K562 (cell line): ENCODE results near the gene LGALS8. TPM values are rescaled to one million over a fixed set of nuclear protein-coding genes. Genes with fewer than 3 reads are reported as not detected.

Experiments used
- CTBP1 ChIP-seq: fragments of 450-650 bp; IDR thresholded peaks from 2 replicates; pipeline ENCODE4 v1.6.1; 2016; ENCODE audit warnings: borderline replicate concordance
- FOXP4 ChIP-seq: sonication (generic); formaldehyde crosslinking; IDR thresholded peaks from 2 replicates; pipeline ENCODE4 v1.8.0; 2022; ENCODE audit warnings: mild to moderate bottlenecking, missing genetic modification reagents, borderline replicate concordance
- HDAC2 ChIP-seq: fragments of 450-650 bp; IDR thresholded peaks from 2 replicates; pipeline ENCODE4 v1.6.1; 2016; ENCODE audit warnings: mild to moderate bottlenecking
- HEY1 ChIP-seq: fragments of 250-450 bp; sonication (Bioruptor Pico); IDR thresholded peaks from 2 replicates; pipeline ENCODE4 v1.5.0; 2020; ENCODE audit warnings: mild to moderate bottlenecking, moderate library complexity, borderline replicate concordance
- IRF1 ChIP-seq: sonication (generic); formaldehyde crosslinking; IDR thresholded peaks from 2 replicates; pipeline ENCODE4 v1.8.0; 2022; ENCODE audit warnings: missing genetic modification reagents, mild to moderate bottlenecking, borderline replicate concordance
- LEF1 ChIP-seq: fragments of 450-650 bp; IDR thresholded peaks from 2 replicates; pipeline ENCODE4 v1.6.1; 2016; ENCODE audit warnings: mild to moderate bottlenecking
- NCOR1 ChIP-seq: fragments of 450-650 bp; IDR thresholded peaks from 2 replicates; pipeline ENCODE4 v1.6.1; 2016; ENCODE audit warnings: mild to moderate bottlenecking, moderate library complexity
- NEUROD1 ChIP-seq: fragments of 150-350 bp; IDR thresholded peaks from 2 replicates; pipeline ENCODE4 v1.6.1; 2014; ENCODE audit warnings: borderline replicate concordance, low read length, low read depth; ENCODE audit not compliant: partially characterized antibody
- NONO ChIP-seq, 2 experiments: fragments of 200-400 bp in 1 of 2; fragments of 450-650 bp in 1 of 2; formaldehyde crosslinking in 1 of 2; IDR thresholded peaks; 2 replicates each; pipeline ENCODE4 v1.6.1; 2017; ENCODE audit warnings: low read depth in 2 of 2, mild to moderate bottlenecking in 2 of 2, moderate library complexity in 2 of 2, low read length in 1 of 2
- PRDM10 ChIP-seq: fragments of 450-650 bp; IDR thresholded peaks from 2 replicates; pipeline ENCODE4 v1.6.1; 2018; ENCODE audit not compliant: partially characterized antibody
- STAT5A ChIP-seq: IDR thresholded peaks from 2 replicates; pipeline ENCODE4 v1.6.1; 2012; ENCODE audit warnings: low read length, inconsistent platforms, borderline replicate concordance
- TFAP4 ChIP-seq: sonication (generic); formaldehyde crosslinking; IDR thresholded peaks from 2 replicates; pipeline ENCODE4 v1.8.0; 2022; ENCODE audit warnings: missing genetic modification reagents, mild to moderate bottlenecking, moderate library complexity, borderline replicate concordance
- TOE1 ChIP-seq, 2 experiments: fragments of 450-650 bp in 1 of 2; sonication (generic) in 1 of 2; formaldehyde crosslinking in 1 of 2; IDR thresholded peaks; 2 replicates each; pipeline versions ENCODE4 v1.7.1 to v1.8.0; 2016 to 2022; ENCODE audit warnings: borderline replicate concordance in 2 of 2, mild to moderate bottlenecking in 2 of 2, antibody characterized with exemption in 1 of 2, inconsistent platforms in 1 of 2, low read depth in 1 of 2, missing genetic modification reagents in 1 of 2, moderate library complexity in 1 of 2
- ZNF197 ChIP-seq: fragments of 200-800 bp; sonication (Bioruptor generic); IDR thresholded peaks from 2 replicates; pipeline ENCODE4 v1.6.1; 2016; ENCODE audit warnings: low read depth, missing genetic modification characterization, missing compliant biosample characterization
- polyA plus RNA-seq, 8 experiments: library from polyadenylated mRNA; depleted of rRNA in 4 of 8; stranded (reverse) in 5 of 8; unstranded in 3 of 8; fragments of >200 nt; fragmentation: Nextera tagmentation in 2 of 8; fragmentation: Illumina TruSeq in 1 of 8; extraction: Ambion mirVana in 2 of 8; extraction: Trizol in 1 of 8; gene quantifications; 2 replicates each; pipeline versions ENCODE4 v1.2.1 to v1.2.3, GENCODE V29; 2011 to 2014; ENCODE audit warnings: inconsistent platforms in 1 of 8, missing spikeins in 1 of 8
- total RNA-seq, 7 experiments: library from RNA; depleted of rRNA in 6 of 7; stranded (reverse); fragments of >200 nt in 6 of 7; fragmentation: Illumina TruSeq in 2 of 7; extraction: Trizol in 2 of 7; gene quantifications; 2 replicates each; pipeline versions ENCODE4 v1.2.1 to v1.2.3, GENCODE V29; 2011 to 2021; ENCODE audit warnings: low replicate concordance in 1 of 7
- TF ChIP-seq, protein P1 (sequence below), 3 experiments: fragments of 200-800 bp in 1 of 3; fragments of 250-450 bp in 1 of 3; fragments of 450-650 bp in 1 of 3; sonication (Bioruptor Pico) in 1 of 3; sonication (Bioruptor generic) in 1 of 3; formaldehyde crosslinking in 1 of 3; IDR thresholded peaks; 2 replicates each; pipeline versions ENCODE4 v1.6.1 to v1.8.0; 2016 to 2022; ENCODE audit warnings: mild to moderate bottlenecking in 2 of 3, missing genetic modification characterization in 2 of 3, missing compliant biosample characterization in 1 of 3, moderate library complexity in 1 of 3

The LGALS8 gene
- total and polyA plus RNA-seq, 9 of the 15 experiments (the other 6 are each of a cell fraction or from before 2014, with no cell fraction given): 57.4 to 87.7 (median 70.3) TPM

DNA sequence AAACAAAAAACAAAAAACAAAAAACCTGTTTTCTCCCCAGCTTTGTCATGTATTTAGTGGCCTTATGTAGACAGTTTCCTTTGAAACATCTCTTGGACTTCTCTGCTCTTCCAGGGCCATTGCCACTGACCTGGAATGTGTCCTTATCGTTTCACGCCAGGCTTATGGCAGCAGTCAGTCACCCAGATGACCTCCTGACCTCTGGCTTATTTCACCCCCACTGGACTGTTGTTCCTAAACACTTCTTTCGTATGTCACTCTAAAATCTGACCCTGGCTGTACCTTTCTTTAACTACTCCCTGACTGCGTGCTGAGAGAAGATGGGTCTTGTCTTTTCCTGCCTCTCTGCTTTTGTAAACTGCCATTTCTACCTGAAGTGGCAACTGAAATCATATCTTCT is 9.1 kb downstream of the LGALS8 start (continued):
- TF ChIP-seq FOXP4 (CRISPR knock-in tag): no peak
- TF ChIP-seq NCOR1: peak; percentile 89
- TF ChIP-seq HDAC2: peak; percentile 96
- peak; percentile 78 for TF ChIP-seq LEF1
- TF ChIP-seq TOE1 (IDR thresholded peaks at IDR 0.05; ENCODE audit: borderline replicate concordance): 0 out of 2 replicates have a peak, but pooled peaks have one; percentile 12
- no peak for TF ChIP-seq TOE1 (CRISPR knock-in tag; IDR thresholded peaks at IDR 0.05; ENCODE audit: borderline replicate concordance, low read depth)
- TF ChIP-seq IRF1 (CRISPR knock-in tag): no peak
- TF ChIP-seq NONO (IDR thresholded peaks at IDR 0.05; ENCODE audit: low read depth in 2 of 2, low read length in 1 of 2): peak in 1 of 2 experiments; percentile 54; a peak in 1 of 4 replicates
- TF ChIP-seq, protein P1, sequence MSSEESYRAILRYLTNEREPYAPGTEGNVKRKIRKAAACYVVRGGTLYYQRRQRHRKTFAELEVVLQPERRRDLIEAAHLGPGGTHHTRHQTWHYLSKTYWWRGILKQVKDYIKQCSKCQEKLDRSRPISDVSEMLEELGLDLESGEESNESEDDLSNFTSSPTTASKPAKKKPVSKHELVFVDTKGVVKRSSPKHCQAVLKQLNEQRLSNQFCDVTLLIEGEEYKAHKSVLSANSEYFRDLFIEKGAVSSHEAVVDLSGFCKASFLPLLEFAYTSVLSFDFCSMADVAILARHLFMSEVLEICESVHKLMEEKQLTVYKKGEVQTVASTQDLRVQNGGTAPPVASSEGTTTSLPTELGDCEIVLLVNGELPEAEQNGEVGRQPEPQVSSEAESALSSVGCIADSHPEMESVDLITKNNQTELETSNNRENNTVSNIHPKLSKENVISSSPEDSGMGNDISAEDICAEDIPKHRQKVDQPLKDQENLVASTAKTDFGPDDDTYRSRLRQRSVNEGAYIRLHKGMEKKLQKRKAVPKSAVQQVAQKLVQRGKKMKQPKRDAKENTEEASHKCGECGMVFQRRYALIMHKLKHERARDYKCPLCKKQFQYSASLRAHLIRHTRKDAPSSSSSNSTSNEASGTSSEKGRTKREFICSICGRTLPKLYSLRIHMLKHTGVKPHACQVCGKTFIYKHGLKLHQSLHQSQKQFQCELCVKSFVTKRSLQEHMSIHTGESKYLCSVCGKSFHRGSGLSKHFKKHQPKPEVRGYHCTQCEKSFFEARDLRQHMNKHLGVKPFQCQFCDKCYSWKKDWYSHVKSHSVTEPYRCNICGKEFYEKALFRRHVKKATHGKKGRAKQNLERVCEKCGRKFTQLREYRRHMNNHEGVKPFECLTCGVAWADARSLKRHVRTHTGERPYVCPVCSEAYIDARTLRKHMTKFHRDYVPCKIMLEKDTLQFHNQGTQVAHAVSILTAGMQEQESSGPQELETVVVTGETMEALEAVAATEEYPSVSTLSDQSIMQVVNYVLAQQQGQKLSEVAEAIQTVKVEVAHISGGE (CRISPR knock-in tag; IDR thresholded peaks at IDR 0.05): no peak
- TF ChIP-seq ZNF197 (CRISPR knock-in tag): no peak
- TF ChIP-seq NEUROD1: peak; percentile 30
- no peak for TF ChIP-seq HEY1 (CRISPR knock-in tag)
- peak; percentile 84 for TF ChIP-seq CTBP1
- peak; percentile 33; the same call in 1 of the 2 replicates for TF ChIP-seq TFAP4
- peak; percentile 28 for TF ChIP-seq PRDM10
- TF ChIP-seq STAT5A: peak; percentile 57; the same call in 1 of the 2 replicates
